ENCODE data around the gene ARHGAP31.

DNA sequence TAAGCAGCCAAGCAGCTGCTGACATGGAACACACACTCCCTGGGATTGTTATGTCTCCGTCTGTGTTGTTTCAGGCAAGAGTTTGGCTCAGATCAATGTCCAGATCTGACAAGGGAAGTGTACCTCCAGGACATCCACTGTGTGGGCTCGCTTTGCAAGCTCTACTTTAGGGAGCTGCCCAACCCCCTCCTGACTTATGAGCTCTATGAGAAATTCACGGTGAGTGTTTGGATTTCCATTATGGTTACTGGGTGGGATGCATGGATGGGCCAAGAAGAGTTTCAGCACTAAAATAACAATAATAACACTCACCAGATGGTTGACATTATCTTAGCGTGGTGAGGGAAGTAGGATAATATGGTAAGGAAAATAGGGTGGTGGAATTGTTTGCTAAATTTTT is 74.1 kb downstream of the ARHGAP31 start:
- TF ChIP-seq, protein P1, sequence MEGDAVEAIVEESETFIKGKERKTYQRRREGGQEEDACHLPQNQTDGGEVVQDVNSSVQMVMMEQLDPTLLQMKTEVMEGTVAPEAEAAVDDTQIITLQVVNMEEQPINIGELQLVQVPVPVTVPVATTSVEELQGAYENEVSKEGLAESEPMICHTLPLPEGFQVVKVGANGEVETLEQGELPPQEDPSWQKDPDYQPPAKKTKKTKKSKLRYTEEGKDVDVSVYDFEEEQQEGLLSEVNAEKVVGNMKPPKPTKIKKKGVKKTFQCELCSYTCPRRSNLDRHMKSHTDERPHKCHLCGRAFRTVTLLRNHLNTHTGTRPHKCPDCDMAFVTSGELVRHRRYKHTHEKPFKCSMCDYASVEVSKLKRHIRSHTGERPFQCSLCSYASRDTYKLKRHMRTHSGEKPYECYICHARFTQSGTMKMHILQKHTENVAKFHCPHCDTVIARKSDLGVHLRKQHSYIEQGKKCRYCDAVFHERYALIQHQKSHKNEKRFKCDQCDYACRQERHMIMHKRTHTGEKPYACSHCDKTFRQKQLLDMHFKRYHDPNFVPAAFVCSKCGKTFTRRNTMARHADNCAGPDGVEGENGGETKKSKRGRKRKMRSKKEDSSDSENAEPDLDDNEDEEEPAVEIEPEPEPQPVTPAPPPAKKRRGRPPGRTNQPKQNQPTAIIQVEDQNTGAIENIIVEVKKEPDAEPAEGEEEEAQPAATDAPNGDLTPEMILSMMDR (IDR thresholded peaks at IDR 0.05) = no peak
- TF ChIP-seq POLR2A (IDR thresholded peaks at IDR 0.05) = no peak
- TF ChIP-seq EP300 (IDR thresholded peaks at IDR 0.05) = no peak
